Fibroblast of lung (primary cell): ENCODE measurements around the gene NADK. TPM values are rescaled to one million over a fixed set of nuclear protein-coding genes. Genes with fewer than 3 reads are reported as not detected.

Source experiments
- DNase-seq, 2 donors: peaks; one replicate each; pipeline versions ENCODE4 v3.0.0 to v3.0.0-alpha.2; 2010; ENCODE audit warnings: low read depth in 2 of 2
- H2AFZ ChIP-seq: 2 replicates; pipeline ENCODE4 v1.5.1; 2012; ENCODE audit warnings: low read length, control low read depth, inconsistent platforms
- H3K27ac ChIP-seq: 2 replicates; pipeline ENCODE4 v1.5.1; 2011; ENCODE audit warnings: low read length, control low read depth; ENCODE audit not compliant: insufficient read depth
- H3K27me3 ChIP-seq: 2 replicates; pipeline ENCODE4 v1.5.1; 2011; ENCODE audit warnings: mild to moderate bottlenecking, low read length; ENCODE audit not compliant: control insufficient read depth, insufficient read depth
- H3K36me3 ChIP-seq: 2 replicates; pipeline ENCODE4 v1.5.1; 2011; ENCODE audit warnings: low read length; ENCODE audit not compliant: control insufficient read depth, insufficient read depth
- H3K4me1 ChIP-seq: 2 replicates; pipeline ENCODE4 v1.5.1; 2011; ENCODE audit warnings: low read length; ENCODE audit not compliant: control insufficient read depth, insufficient read depth; ENCODE audit errors: extremely low read depth
- H3K4me2 ChIP-seq: 2 replicates; pipeline ENCODE4 v1.5.1; 2011; ENCODE audit warnings: low read length, control low read depth; ENCODE audit not compliant: insufficient read depth; ENCODE audit errors: extremely low read depth
- H3K4me3 ChIP-seq, 4 experiments: fragments of 200-600 bp in 1 of 4; sonication (generic) in 1 of 4; replicated peaks in 1 of 4; 2 replicates each; pipeline ENCODE4 v1.5.1; 2011 to 2016; ENCODE audit warnings: low read length in 4 of 4, low read depth in 3 of 4, mild to moderate bottlenecking in 3 of 4, control low read depth in 2 of 4, inconsistent platforms in 1 of 4, mixed read lengths in 1 of 4; ENCODE audit not compliant: insufficient read depth in 1 of 4; ENCODE audit errors: control extremely low read depth in 1 of 4
- H3K79me2 ChIP-seq: 2 replicates; pipeline ENCODE4 v1.5.1; 2012; ENCODE audit warnings: mild to moderate bottlenecking, low read length, inconsistent platforms; ENCODE audit not compliant: control insufficient read depth, insufficient read depth
- H3K9ac ChIP-seq: 2 replicates; pipeline ENCODE4 v1.5.1; 2011; ENCODE audit warnings: mild to moderate bottlenecking, low read length, control low read depth; ENCODE audit not compliant: insufficient read depth
- H3K9me3 ChIP-seq: 2 replicates; pipeline ENCODE4 v1.5.1; 2012; ENCODE audit warnings: low read depth, low read length; ENCODE audit not compliant: control insufficient read depth, insufficient read depth
- H4K20me1 ChIP-seq: 2 replicates; pipeline ENCODE4 v1.5.1; 2011; ENCODE audit warnings: low read length; ENCODE audit not compliant: control insufficient read depth, insufficient read depth; ENCODE audit errors: extremely low read depth
- CTCF ChIP-seq, 2 donors: IDR thresholded peaks in 1 of 2; conservative IDR thresholded peaks in 1 of 2; 1 replicate in 1 of 2; 2 replicates in 1 of 2; pipeline ENCODE4 v1.5.1; 2011 to 2012; ENCODE audit warnings: low read length in 2 of 2, control low read depth in 1 of 2, inconsistent platforms in 1 of 2, low read depth in 1 of 2, mild to moderate bottlenecking in 1 of 2
- EZH2 ChIP-seq: IDR thresholded peaks from 2 replicates; pipeline ENCODE4 v1.5.1; 2012; ENCODE audit warnings: low read length, control low read depth, mild to moderate bottlenecking; ENCODE audit errors: missing control alignments
- polyA plus RNA-seq, 2 donors: library from polyadenylated mRNA; depleted of rRNA in 1 of 2; stranded (reverse) in 1 of 2; unstranded in 1 of 2; fragments of >200 nt; gene quantifications; 2 replicates each; pipeline ENCODE4 v1.2.1, GENCODE V29; 2011 to 2012; ENCODE audit warnings: missing spikeins in 1 of 2
- total RNA-seq: library from RNA; depleted of rRNA; stranded (reverse); fragments of >200 nt; gene quantifications from 2 replicates; pipeline ENCODE4 v1.2.1, GENCODE V29; 2014

NADK gene
- total and polyA plus RNA-seq, 2 donors (not counting 1 experiment from before 2014, with no cell fraction given) = 32.7 to 35.0 TPM

DNA sequence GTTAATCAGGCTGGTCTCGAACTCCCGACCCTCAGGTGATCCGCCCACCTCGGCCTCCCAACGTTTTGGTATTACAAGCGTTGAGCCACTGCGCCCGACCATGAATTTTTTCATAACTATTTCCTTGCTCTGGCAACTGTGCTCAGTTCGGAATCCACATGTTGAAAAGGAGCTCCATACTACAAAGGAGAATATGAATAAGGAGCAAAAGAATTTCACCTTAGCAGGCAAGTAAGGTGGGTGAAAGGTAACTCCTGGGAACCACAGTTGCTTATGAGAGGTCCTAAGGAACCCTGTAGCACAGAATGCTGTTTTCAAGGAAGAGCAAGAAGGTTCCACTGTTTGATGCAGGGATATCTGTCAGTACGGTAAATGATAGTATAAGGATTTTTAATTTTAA is 29.9 kb upstream of the NADK start:
- Histone ChIP-seq H3K9ac (no peak overlapping the region), H3K4me2 (no peak overlapping the region), H3K4me3 (no peak overlapping the region), H3K36me3 (peaks cover 10% of the 10 kb centered on the region), H4K20me1 (no peaks in the 10 kb centered on the region), H3K27me3 (no peaks in the 10 kb centered on the region), H3K79me2 (peaks cover 34% of the 10 kb centered on the region), H2AFZ (no peak overlapping the region), H3K4me1 (no peaks in the 10 kb centered on the region), H3K27ac (no peak overlapping the region), H3K9me3 (no peaks in the 10 kb centered on the region)
- no peak for DNase-seq
- TF ChIP-seq EZH2 (no peak), CTCF (conservative IDR thresholded peaks at IDR 0.05 in 1 of 2, IDR thresholded peaks at IDR 0.05 in 1 of 2; ENCODE audit: low read depth in 1 of 2, low read length in 2 of 2) (no peak)

GRCh38 chr1:1806890-1807289 is 28.6 kb upstream of the NADK start:
- peaks cover 10% of the 10 kb centered on the region for H3K36me3 ChIP-seq
- peak overlapping the region; percentile 44 for H3K27ac ChIP-seq
- peak in 1 of 2 donors; percentile 45 for DNase-seq

GRCh38 chr1:1804301-1804700 is 26.0 kb upstream of the NADK start:
- H3K27me3 ChIP-seq = no peaks in the 10 kb centered on the region
- H3K79me2 ChIP-seq = peaks cover 51% of the 10 kb centered on the region
- no peaks in the 10 kb centered on the region for H4K20me1 ChIP-seq
- DNase-seq = no peak
- H2AFZ ChIP-seq = no peak overlapping the region
- TF ChIP-seq CTCF (conservative IDR thresholded peaks at IDR 0.05 in 1 of 2, IDR thresholded peaks at IDR 0.05 in 1 of 2; ENCODE audit: low read depth in 1 of 2, low read length in 2 of 2) (no peak), EZH2 (no peak)
- peaks cover 10% of the 10 kb centered on the region for H3K36me3 ChIP-seq
- H3K4me2 ChIP-seq = no peak overlapping the region
- H3K9me3 ChIP-seq = no peaks in the 10 kb centered on the region
- no peak overlapping the region for H3K9ac ChIP-seq
- H3K4me1 ChIP-seq = no peaks in the 10 kb centered on the region
- H3K4me3 ChIP-seq = no peak overlapping the region
- no peak overlapping the region for H3K27ac ChIP-seq

More at GRCh38 chr1:1806890-1807289, 28.6 kb upstream of the NADK start:
- TF ChIP-seq CTCF (conservative IDR thresholded peaks at IDR 0.05 in 1 of 2, IDR thresholded peaks at IDR 0.05 in 1 of 2; ENCODE audit: low read depth in 1 of 2, low read length in 2 of 2) (no peak), EZH2 (no peak)
- Histone ChIP-seq H3K27me3 (no peaks in the 10 kb centered on the region), H3K9me3 (no peaks in the 10 kb centered on the region), H3K79me2 (peaks cover 32% of the 10 kb centered on the region), H4K20me1 (no peaks in the 10 kb centered on the region), H2AFZ (no peak overlapping the region), H3K4me2 (no peak overlapping the region), H3K4me3 (no peak overlapping the region), H3K4me1 (no peaks in the 10 kb centered on the region), H3K9ac (no peak overlapping the region)
